HG02973 (cell line): ENCODE measurements around the gene PTPN14.
"Not testable (repeated sequence)": the region's sequence is repeated elsewhere in the genome, so short reads cannot be mapped to it uniquely, and the experiment has no call there.

Source experiments
- ATAC-seq: cut with Tn5 transposase; IDR thresholded peaks from one replicate; pipeline ENCODE4 v1.9.1; 2021; ENCODE audit warnings: moderate library complexity; ENCODE audit not compliant: unreplicated experiment

PTPN14 gene

GRCh38 chr1:214551436-214552173 is at the start of gene PTPN14:
PTPN14 (minus strand) TSS chr1:214551602; CDS start chr1:214464803, 86,799 bp downstream.
- ATAC-seq, result no peak

- no peak for ATAC-seq
Measured at GRCh38 chr1:214593158-214593557, 41.8 kb upstream of the PTPN14 start.

GRCh38 chr1:214591918-214592317 is 40.5 kb upstream of the PTPN14 start:
- not testable (repeated sequence) for ATAC-seq

- ATAC-seq, result no peak
Measured at GRCh38 chr1:214590696-214591095, 39.3 kb upstream of the PTPN14 start.

- no peak for ATAC-seq
Measured at GRCh38 chr1:214588963-214589597, 37.7 kb upstream of the PTPN14 start.

- no peak for ATAC-seq
Measured at GRCh38 chr1:214587165-214587564, 35.8 kb upstream of the PTPN14 start.

- ATAC-seq, result no peak
Measured at GRCh38 chr1:214586621-214587020, 35.2 kb upstream of the PTPN14 start.

GRCh38 chr1:214584805-214585766 is 33.7 kb upstream of the PTPN14 start:
- ATAC-seq, result peak; percentile 73

GRCh38 chr1:214583824-214584554 is 32.6 kb upstream of the PTPN14 start:
- no peak for ATAC-seq

GRCh38 chr1:214583113-214583512 is 31.7 kb upstream of the PTPN14 start:
- no peak for ATAC-seq

GRCh38 chr1:214582289-214582891 is 31.0 kb upstream of the PTPN14 start:
- ATAC-seq, result no peak

- no peak for ATAC-seq
Measured at GRCh38 chr1:214581785-214582184, 30.4 kb upstream of the PTPN14 start.

GRCh38 chr1:214579183-214579582 is 27.8 kb upstream of the PTPN14 start:
- ATAC-seq, result no peak

GRCh38 chr1:214576120-214576519 is 24.7 kb upstream of the PTPN14 start:
- not testable (repeated sequence) for ATAC-seq

GRCh38 chr1:214574598-214575411 is 23.4 kb upstream of the PTPN14 start:
- no peak for ATAC-seq

- ATAC-seq, result no peak
Measured at GRCh38 chr1:214573386-214574318, 22.2 kb upstream of the PTPN14 start.

GRCh38 chr1:214571281-214571680 is 19.9 kb upstream of the PTPN14 start:
- ATAC-seq, result no peak

GRCh38 chr1:214570442-214570841 is 19.0 kb upstream of the PTPN14 start:
- ATAC-seq, result no peak
